PC-9 (cell line): ENCODE measurements around the gene RDH11. TPM values are rescaled to one million over a fixed set of nuclear protein-coding genes. Genes with fewer than 3 reads are reported as not detected.

Experiments
- BruUV-seq: library from RNA; stranded (reverse); fragments of 400-500 nt; replicated peaks from 2 replicates; lab custom pipeline; 2021; lab: Mats Ljungman, UMichigan
- CTCF ChIA-PET: fragments of 300-600 bp; sonication (Branson Sonifier 250); formaldehyde crosslinking; loops from one replicate; lab custom pipeline; 2022; ENCODE audit warnings: antibody characterized with exemption; lab: Charles Lee
- POLR2A ChIA-PET: fragments of 300-600 bp; sonication (Branson Sonifier 250); formaldehyde crosslinking; loops from one replicate; lab custom pipeline; 2022; ENCODE audit warnings: antibody characterized with exemption; ENCODE audit not compliant: unreplicated experiment; lab: Charles Lee
- DNase-seq, 2 experiments: peaks; one replicate each; pipeline versions ENCODE4 v3.0.0 to v3.0.0-alpha.2; 2015 to 2022; ENCODE audit warnings: mixed read lengths in 1 of 2
- H2AFZ ChIP-seq: fragments of 200-600 bp; sonication (generic); 2 replicates; pipeline ENCODE4 v1.8.1; 2017; ENCODE audit warnings: antibody characterized with exemption
- H3F3A ChIP-seq: fragments of 200-600 bp; sonication (generic); 2 replicates; pipeline ENCODE4 v1.8.1; 2017; ENCODE audit warnings: antibody characterized with exemption, mild to moderate bottlenecking, low read depth; ENCODE audit not compliant: insufficient read depth
- H3K27ac ChIP-seq: fragments of 200-600 bp; sonication (generic); 2 replicates; pipeline ENCODE4 v1.6.1; 2016; ENCODE audit warnings: mixed run types
- H3K27me3 ChIP-seq: fragments of 200-600 bp; sonication (generic); 2 replicates; pipeline ENCODE4 v1.6.1; 2016; ENCODE audit warnings: low read depth, mixed run types; ENCODE audit not compliant: insufficient read depth
- H3K36me3 ChIP-seq: fragments of 200-600 bp; sonication (generic); 2 replicates; pipeline ENCODE4 v1.6.1; 2016; ENCODE audit warnings: low read depth, mixed run types
- H3K4me1 ChIP-seq: fragments of 200-600 bp; sonication (generic); replicated peaks from 2 replicates; pipeline ENCODE4 v1.6.1; 2016; ENCODE audit warnings: mixed run types; ENCODE audit not compliant: insufficient read depth
- H3K4me2 ChIP-seq: fragments of 200-600 bp; sonication (generic); 2 replicates; pipeline ENCODE4 v1.6.1; 2017; ENCODE audit warnings: mixed run types
- H3K4me3 ChIP-seq: fragments of 200-600 bp; sonication (generic); 2 replicates; pipeline ENCODE4 v1.6.1; 2016; ENCODE audit warnings: mixed run types
- H3K79me2 ChIP-seq: fragments of 200-600 bp; sonication (generic); 2 replicates; pipeline ENCODE4 v1.6.1; 2017; ENCODE audit warnings: low read depth, mixed run types
- H3K9me2 ChIP-seq: fragments of 200-600 bp; sonication (generic); 2 replicates; pipeline ENCODE4 v1.8.1; 2017; ENCODE audit warnings: mild to moderate bottlenecking; ENCODE audit not compliant: insufficient read depth
- H3K9me3 ChIP-seq: fragments of 200-600 bp; sonication (generic); 2 replicates; pipeline ENCODE4 v1.8.1; 2016; ENCODE audit warnings: low read depth; ENCODE audit not compliant: insufficient read depth
- H4K20me1 ChIP-seq: fragments of 200-600 bp; sonication (generic); 2 replicates; pipeline ENCODE4 v1.8.1; 2017; ENCODE audit not compliant: insufficient read depth
- CTCF ChIP-seq: fragments of 200-600 bp; sonication (generic); conservative IDR thresholded peaks from 2 replicates; pipeline ENCODE4 v1.6.1; 2017; ENCODE audit warnings: mixed run types, antibody characterized with exemption, mild to moderate bottlenecking, moderate library complexity
- EZH2 ChIP-seq: fragments of 200-600 bp; sonication (generic); IDR thresholded peaks from 2 replicates; pipeline ENCODE4 v1.8.0; 2017; ENCODE audit warnings: antibody characterized with exemption, low read depth
- intact Hi-C: fragments of 100-400 bp; cut with micrococcal nuclease; formaldehyde crosslinking; loops from one replicate; pipeline ENCODE4 v1.10.0; 2022; ENCODE audit not compliant: unreplicated experiment
- total RNA-seq: library from RNA; stranded (reverse); gene quantifications from 2 replicates; pipeline ENCODE4 v1.2.3, GENCODE V29; 2021

The RDH11 gene
- total RNA-seq, 1 experiment from 2014 or later: 97.0 TPM

DNA sequence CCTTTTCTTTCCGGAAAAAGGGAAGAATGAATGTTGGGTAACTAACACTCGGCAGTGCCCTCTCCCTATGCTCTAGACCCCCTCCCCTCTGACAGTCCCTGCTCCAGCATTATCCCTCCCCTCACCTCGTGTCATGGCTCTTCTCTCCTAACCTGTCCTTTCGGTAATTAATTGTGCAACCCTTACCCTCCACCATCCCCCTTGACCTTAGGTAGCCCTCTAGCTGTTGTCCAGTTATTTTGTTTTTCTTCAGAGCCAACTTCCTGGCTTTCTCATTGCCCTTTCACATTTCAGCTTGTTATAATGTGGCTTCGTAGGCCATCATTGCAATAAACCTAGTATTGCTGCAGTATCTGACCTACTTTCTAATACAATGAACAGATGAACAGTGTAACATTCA is 64.6 kb downstream of the RDH11 start:
- Histone ChIP-seq H3K36me3 (no peaks in the 10 kb centered on the region), H3K27me3 (no peaks in the 10 kb centered on the region), H4K20me1 (no peaks in the 10 kb centered on the region; the same call in 1 of the 2 replicates), H2AFZ (no peak overlapping the region), H3K79me2 (no peaks in the 10 kb centered on the region), H3F3A (peaks cover 2% of the 10 kb centered on the region; the same call in 1 of the 2 replicates), H3K4me1 (peaks cover 2% of the 10 kb centered on the region), H3K4me2 (no peak overlapping the region), H3K27ac (no peak overlapping the region), H3K9me2 (no peaks in the 10 kb centered on the region), H3K9me3 (no peaks in the 10 kb centered on the region), H3K4me3 (no peak overlapping the region)
- DNase-seq: no peak
- BruUV-seq: no TSS peak
- intact Hi-C loops: no loop called here
- TF ChIP-seq CTCF (no peak), EZH2 (no peak)
- POLR2A ChIA-PET: no interaction called here
- CTCF ChIA-PET: interaction anchor here (0.7 kb wide), 1 partner anchor 140 kb away, joined by 4 read pairs; no protein-coding TSS in a partner anchor

DNA sequence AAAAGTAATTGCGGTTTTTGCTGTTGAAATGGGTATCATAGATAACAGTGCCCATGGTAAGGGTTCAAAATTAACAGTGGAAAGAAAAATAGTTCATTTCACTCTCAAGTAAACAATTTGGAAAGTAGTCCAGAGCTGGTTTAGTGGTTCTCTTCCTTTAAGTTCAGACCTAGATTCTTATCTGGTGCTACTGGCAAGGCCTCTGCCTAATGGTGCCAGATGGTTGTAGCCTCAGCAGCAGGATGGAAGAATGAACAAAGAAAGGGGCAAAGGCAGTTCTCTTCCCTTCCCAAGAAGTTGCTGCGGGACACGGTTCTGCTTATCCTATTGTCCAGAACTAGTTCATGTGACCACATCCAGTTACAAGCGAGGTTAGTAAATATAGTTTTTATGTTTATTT is 65.4 kb downstream of the RDH11 start:
- intact Hi-C loops: no loop called here
- POLR2A ChIA-PET: no interaction called here
- H3K9me3 ChIP-seq: no peaks in the 10 kb centered on the region
- no peak overlapping the region for H3K4me2 ChIP-seq
- H3K9me2 ChIP-seq: no peaks in the 10 kb centered on the region
- no peak for DNase-seq
- H3K4me1 ChIP-seq: no peaks in the 10 kb centered on the region
- H3K79me2 ChIP-seq: no peaks in the 10 kb centered on the region
- H4K20me1 ChIP-seq: no peaks in the 10 kb centered on the region; the same call in 1 of the 2 replicates
- CTCF ChIA-PET: no interaction called here
- H3K27ac ChIP-seq: no peak overlapping the region
- no peaks in the 10 kb centered on the region for H3F3A ChIP-seq
- H3K36me3 ChIP-seq: no peaks in the 10 kb centered on the region
- no peak overlapping the region for H3K4me3 ChIP-seq
- no peaks in the 10 kb centered on the region for H3K27me3 ChIP-seq
- H2AFZ ChIP-seq: no peak overlapping the region
- no TSS peak for BruUV-seq
- TF ChIP-seq CTCF (no peak), EZH2 (no peak)

DNA sequence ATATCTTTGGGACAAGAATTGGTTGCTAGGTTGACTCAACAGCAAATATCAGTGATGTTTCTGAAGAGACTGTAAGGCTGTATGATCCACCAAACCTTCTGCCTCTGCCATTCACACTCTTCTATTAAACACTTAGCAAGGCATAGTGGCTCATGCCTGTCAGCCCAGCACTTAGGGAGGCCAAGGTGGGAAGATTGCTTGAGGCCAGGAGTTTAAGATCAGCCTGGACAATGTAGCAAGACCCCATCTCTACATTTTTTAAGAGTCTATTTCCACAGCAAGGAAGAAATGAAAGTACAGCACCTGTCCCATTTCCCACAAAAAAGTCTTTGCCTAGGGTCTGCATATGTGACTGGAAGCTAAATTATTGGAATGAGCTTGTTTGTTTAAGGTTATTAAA is 68.0 kb downstream of the RDH11 start:
- Histone ChIP-seq H3K36me3 (no peaks in the 10 kb centered on the region), H3K27ac (no peak overlapping the region), H3K4me2 (no peak overlapping the region), H3K27me3 (no peaks in the 10 kb centered on the region), H4K20me1 (no peaks in the 10 kb centered on the region; the same call in 1 of the 2 replicates), H2AFZ (no peak overlapping the region), H3K4me3 (no peak overlapping the region), H3K79me2 (no peaks in the 10 kb centered on the region), H3F3A (peaks cover 6% of the 10 kb centered on the region; the same call in 1 of the 2 replicates), H3K9me2 (no peaks in the 10 kb centered on the region), H3K4me1 (peaks cover 15% of the 10 kb centered on the region), H3K9me3 (no peaks in the 10 kb centered on the region)
- intact Hi-C loops: no loop called here
- ChIA-PET POLR2A (interaction anchor here (0.6 kb wide), 1 partner anchor 220 kb away, joined by 5 read pairs; no protein-coding TSS in a partner anchor), CTCF (interaction anchor here (0.7 to 1.2 kb wide), 2 partner anchors 17 to 199 kb away, joined by 3 to 4 read pairs; no protein-coding TSS in a partner anchor)
- TF ChIP-seq EZH2 (no peak), CTCF (no peak)
- DNase-seq: no peak
- BruUV-seq: no TSS peak

Other genes starting within 250 kb of the RDH11 start
- 1.2 and 1.6 TPM in 2 replicates for gene TMEM229B, start 207.0 kb downstream of the RDH11 start, total RNA-seq
- 13.6 and 18.5 TPM in 2 replicates for gene PLEKHH1, start 162.5 kb downstream of the RDH11 start, total RNA-seq
- 9.8 and 13.0 TPM in 2 replicates for gene PIGH, start 95.5 kb downstream of the RDH11 start, total RNA-seq
- gene ARG2, start 75.8 kb downstream of the RDH11 start, total RNA-seq: 8.6 and 10.2 TPM in 2 replicates
- 131 and 148 TPM in 2 replicates for gene VTI1B, start 21.1 kb downstream of the RDH11 start, total RNA-seq
- not detected in 2 replicates for gene RDH12, start 6.1 kb upstream of the RDH11 start, total RNA-seq
- gene ZFYVE26, start 120.8 kb upstream of the RDH11 start, total RNA-seq: 18.9 and 19.2 TPM in 2 replicates
- gene RAD51B, start 124.0 kb upstream of the RDH11 start, total RNA-seq: 29.9 and 30.8 TPM in 2 replicates